DMS114 treated with DMSO at 0.1 percent for 48 hours (cell line): ENCODE data around the gene PRKCQ.
"Not testable (repeated sequence)": the region's sequence is repeated elsewhere in the genome, so short reads cannot be mapped to it uniquely, and the experiment has no call there.

Experiments
- DNase-seq: peaks from one replicate; lab custom pipeline; 2025; ENCODE audit not compliant: unreplicated experiment; lab: John Stamatoyannopoulos, UW

The PRKCQ gene

DNA sequence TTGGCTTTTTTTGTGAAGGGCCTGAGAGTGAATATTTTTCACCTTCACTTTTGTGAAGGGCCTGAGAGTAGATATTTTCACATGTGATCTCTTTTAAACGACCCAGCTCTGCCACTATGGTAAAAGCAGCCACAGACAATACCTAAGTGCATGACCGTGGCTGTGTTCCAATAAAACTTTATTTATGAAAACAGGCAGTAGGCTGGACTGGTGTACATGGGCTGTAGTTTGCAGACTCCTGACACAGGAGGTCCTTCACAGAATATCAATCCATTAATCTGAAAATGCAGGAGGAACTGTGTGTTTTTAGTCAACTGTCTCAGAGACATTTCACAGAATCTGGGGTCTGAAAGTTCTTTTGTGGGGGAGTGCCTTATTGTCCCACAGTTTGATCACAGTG lies 186.9 kb downstream of the PRKCQ start:
- no peak for DNase-seq

DNA sequence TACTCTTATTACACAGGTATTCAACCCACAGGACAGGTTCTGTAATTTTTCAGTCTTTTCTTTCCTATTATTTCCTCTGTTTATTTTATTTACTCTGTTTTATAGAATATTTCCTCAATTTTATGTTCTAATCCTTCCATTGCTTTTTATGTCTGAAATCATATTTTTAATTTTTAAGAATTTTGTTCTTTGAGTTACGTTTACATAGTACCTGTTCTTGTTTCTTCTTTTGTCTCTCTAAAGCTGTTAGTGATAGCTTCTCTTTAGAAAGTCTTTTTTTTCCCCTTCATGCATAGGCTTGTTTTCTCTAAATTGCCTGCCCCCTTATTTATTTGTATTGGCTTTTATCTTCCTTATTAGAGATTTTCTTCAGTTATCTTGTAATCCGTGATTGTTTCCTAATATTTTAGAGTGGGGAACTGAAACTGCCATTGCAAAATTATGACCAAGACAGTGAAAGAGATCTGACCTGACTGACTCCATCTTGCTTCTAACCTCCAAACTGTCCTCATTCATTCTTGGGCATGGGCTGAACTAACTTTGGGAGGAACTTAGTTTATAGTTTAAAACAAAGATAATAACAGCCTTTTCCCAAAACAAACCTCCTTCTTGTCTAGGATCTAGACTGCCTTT lies 189.7 kb downstream of the PRKCQ start:
- no peak for DNase-seq

DNA sequence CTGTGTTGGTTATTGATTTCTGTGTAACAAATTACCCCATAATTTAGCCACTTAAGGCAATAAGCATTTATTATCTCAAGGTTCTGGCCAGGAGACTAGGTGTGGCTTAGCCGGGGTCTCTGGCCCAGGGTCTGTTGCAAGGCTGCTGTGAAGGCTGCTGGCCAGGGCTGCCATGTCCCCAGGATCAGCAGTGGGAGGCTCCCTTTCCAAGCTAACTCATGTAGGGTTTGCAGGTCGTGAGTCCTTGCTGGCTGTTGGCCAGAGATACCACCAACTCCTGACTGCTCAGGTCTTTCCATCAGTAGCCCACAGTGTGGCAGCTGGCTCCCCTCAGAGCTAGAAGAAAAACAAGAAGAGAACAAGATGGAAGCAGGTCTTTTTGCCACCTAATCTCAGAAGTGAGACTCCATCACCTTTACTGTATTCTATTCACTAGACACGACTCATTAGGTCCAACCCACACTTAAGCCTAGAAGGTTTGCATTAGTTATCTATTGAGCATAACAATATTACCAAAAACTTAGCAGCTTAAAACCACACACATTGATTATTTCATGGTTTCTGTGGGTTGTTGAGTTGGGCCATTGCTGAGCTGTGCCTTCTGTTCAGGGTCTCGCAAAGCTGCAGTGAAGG lies 191.7 kb downstream of the PRKCQ start:
- DNase-seq = no peak

DNA sequence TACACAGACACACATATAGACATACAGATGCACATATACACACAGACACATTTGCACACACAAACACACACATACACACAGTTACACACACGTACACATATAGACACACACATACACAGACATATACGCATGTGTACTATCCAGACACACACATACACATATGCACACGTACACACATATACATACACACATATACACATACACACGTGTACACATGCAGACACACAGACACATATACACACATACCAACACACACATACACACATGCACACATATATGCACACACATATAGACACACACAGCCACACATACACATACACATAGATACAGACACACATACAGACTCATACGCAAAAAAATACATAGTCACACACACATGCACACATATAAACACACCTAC lies 193.1 kb downstream of the PRKCQ start:
- DNase-seq = no peak

DNA sequence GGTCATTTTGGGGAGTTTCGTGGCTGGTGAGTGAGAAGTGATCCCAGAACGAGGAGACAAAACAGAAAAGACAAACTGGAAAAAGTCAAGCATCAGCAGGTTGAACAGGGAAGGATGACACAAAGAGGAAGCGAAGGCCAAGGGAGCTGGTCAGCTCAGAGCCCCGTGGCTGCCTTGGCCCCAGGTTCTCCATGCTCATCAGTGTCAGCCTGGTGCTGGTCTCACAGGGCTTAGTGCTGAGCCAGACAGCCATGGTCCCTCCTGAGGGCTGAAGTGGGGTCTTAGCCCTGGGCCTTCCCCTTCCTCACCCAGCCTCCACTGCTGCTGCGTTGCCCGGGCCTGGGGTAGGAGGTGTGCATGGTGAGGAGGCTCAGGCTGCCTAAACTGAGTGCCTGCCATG lies 193.7 kb downstream of the PRKCQ start:
- no peak for DNase-seq

DNA sequence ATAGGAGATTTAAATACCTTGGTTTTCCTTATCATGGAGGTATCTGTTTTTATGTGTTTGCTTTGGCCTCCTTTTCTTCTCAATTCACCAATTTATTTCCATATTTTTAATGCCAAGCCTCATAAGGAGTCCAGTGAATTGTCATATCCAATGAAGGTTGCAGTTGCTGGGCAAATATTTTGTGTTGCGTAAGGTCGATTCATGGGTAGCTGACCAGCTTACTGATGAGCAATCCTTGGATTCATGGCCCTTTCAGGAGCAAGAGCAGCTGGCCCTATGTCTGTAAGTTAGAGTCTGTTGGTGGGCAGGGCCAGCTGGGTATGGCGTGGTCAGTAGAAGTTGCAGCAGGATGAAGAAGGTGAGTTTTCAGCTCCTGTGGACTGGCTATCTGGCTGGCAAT lies 194.4 kb downstream of the PRKCQ start:
- DNase-seq = no peak

DNA sequence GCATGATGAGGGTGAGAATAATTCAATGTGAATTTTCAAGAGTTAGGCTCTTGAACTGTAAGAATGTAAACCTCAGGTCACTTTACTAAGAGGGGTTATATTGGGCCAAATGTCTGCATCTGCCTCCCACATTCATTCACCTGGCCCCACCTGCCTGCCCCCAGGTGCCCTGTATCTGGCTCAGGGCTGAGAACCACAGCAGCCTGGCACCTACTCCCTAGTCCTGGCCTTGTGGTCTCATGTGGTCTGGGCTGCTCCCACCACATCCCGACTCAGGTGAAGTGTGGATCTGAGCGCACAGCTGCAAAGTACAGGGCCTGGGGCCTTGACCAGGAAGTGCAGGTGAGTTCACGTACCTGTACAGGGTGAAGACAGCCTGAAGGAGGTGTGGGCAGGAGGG lies 195.2 kb downstream of the PRKCQ start:
- DNase-seq = no peak

DNA sequence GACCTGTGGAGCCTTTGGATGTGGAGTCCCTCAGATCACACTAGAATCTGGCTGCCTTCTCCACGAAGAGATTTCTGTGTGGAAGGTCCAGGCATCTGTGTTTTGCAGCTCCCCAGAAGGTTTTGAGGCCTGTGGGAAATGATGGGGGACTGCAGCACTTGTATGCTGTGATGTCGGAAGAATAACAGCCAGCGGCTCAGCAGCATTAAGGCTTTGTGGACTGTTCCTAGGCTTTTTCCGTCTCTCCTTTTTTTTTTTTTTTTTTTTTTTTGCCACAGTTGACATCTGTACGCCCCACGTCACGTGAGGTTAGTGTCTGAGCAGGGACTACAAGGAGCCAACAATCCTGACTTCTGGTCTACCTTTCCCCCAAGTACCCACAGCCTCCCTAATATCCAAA lies 196.0 kb downstream of the PRKCQ start:
- no peak for DNase-seq

DNA sequence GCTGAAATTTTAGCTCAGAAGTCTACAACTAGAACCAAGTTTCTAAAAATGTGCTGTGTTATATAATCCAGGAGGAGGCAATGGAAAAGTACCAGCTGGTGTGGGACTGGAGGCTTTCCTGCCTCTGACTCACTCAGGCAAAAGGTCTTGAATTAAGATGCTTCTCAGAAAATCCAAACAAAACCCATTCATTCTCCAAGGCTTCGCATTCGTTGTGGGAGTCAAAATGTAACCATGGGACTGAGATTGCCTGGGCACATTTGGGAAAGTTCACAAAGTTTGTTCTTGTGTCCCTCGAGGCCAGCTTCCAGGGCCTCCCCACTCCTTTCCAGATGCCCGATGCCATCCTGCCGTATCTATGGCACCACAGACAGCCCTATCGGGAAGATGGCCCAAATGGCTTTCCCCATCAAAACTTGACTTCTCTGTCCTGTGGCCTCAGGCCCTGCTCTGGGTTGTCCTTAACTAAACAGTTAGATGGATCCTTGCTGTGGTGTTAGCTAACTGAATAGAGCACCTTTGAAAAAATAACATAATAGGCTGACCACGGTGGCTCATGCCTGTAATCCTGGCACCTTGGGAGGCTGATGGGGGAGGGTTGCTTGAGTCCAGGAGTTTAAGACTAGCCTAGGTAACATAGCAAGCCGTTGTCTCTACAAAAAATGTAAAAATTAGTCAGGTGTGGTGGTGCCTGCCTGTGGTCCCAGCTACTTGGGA lies 196.8 kb downstream of the PRKCQ start:
- no peak for DNase-seq

DNA sequence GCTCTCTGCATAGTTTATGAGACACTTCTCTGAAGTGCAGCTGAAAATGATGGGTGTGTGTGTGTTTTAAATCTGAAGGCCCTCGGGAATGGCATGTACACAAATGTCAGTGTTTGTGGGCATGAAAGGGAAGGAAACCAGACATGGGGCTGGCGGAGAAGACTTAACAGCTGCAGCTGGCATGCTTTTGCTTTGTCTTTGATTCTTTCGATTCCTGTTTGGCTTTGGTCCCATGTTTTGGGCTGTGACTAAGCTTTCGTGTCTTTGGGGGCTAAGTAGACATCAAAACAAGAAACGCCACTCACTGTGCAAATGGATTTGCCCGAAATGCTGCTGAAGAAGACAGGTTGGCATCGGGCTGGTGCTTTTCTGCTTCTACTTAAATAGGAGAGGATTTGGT lies 198.0 kb downstream of the PRKCQ start:
- DNase-seq = no peak

DNA sequence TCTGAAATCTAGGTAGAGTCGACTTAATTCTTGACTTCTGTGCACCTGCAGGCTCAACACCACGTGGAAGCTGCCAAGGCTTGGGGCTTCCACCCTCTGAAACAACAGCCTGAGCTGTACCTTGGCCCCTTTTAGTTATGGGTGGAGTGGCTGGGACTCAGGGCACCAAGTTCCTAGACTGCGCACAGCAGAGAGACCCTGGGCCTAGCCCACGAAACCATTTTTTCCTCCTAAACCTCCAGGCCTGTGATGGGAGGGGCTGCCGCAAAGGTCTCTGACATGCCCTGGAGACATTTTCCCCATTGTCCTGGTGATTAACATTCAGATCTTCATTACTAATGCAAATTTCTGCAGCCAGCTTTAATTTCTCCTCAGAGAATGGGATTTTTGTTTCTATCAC lies 199.6 kb downstream of the PRKCQ start:
- not testable (repeated sequence) for DNase-seq

DNA sequence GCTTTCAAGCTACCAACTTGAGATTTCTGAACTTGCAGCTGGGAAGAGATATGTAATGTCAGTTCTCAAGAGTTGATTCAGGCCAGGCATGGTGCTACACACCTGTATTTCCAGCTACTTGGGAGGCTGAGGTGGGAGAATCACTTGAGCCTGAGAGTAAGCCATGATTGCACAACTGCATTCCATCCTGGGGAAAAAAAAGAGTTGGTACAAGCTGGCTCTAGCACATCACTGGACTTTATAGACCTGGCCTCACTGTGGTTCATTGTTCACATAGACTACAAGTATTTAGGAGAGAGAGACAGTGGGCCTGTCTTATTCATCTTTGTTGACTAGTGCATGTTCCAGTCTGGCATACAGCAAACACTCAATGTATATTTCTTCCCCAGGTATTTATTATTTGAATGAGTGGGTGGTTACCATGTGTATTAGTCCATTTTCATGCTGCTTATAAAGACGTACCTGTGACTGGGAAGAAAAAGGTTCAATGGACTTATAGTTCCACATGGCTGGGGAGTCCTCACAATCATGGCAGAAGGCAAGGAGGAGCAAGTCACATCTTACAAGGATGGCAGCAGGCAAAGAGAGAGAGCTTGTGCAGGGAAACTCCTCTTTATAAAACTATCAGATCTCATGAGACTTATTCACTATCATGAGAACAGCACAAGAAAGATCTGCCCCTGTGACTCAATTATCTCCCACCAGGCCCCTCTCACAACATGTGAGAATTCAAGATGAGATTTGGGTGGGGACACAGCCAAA lies 200.9 kb downstream of the PRKCQ start:
- no peak for DNase-seq
